H1 (cell line): ENCODE measurements around the gene ABLIM1. TPM values are rescaled to one million over a fixed set of nuclear protein-coding genes. Genes with fewer than 3 reads are reported as not detected.

Experiments
- CTCF ChIA-PET: fragments of 300-600 bp; sonication (Branson Sonifier 250); formaldehyde crosslinking; loops from one replicate; lab custom pipeline; 2021; ENCODE audit not compliant: partially characterized antibody; lab: Charles Lee
- POLR2A ChIA-PET: fragments of 300-600 bp; sonication (Branson Sonifier 250); formaldehyde crosslinking; loops from one replicate; lab custom pipeline; 2021; ENCODE audit warnings: inconsistent platforms; ENCODE audit not compliant: partially characterized antibody; lab: Charles Lee
- DNase-seq, 2 experiments: peaks; one replicate each; pipeline versions ENCODE4 v3.0.0 to v3.0.0-alpha.2; 2010 to 2022; ENCODE audit warnings: low spot score in 2 of 2, low read depth in 1 of 2, mixed read lengths in 1 of 2
- FAIRE-seq: peaks from 2 replicates; lab custom pipeline; 2011; peaks lifted over from hg19 to GRCh38; lab: Jason Lieb, UNC
- H2AFZ ChIP-seq: 2 replicates; pipeline ENCODE4 v1.8.1; 2012; ENCODE audit warnings: low read length, inconsistent platforms
- H2AK5ac ChIP-seq: 2 replicates; pipeline ENCODE4 v1.6.1; 2013; ENCODE audit warnings: low read depth, low read length
- H2BK120ac ChIP-seq: replicated peaks from 2 replicates; pipeline ENCODE3; 2013; ENCODE audit warnings: low read depth, low read length, inconsistent platforms
- H2BK12ac ChIP-seq: 2 replicates; pipeline ENCODE4 v1.6.1; 2013; ENCODE audit warnings: low read depth, low read length
- H2BK15ac ChIP-seq: 2 replicates; pipeline ENCODE4 v1.6.1; 2013; ENCODE audit warnings: low read length
- H2BK20ac ChIP-seq: 2 replicates; pipeline ENCODE4 v1.6.1; 2013; ENCODE audit warnings: low read length
- H2BK5ac ChIP-seq: 2 replicates; pipeline ENCODE4 v1.6.1; 2013; ENCODE audit warnings: low read depth, low read length
- H3K14ac ChIP-seq: 2 replicates; pipeline ENCODE4 v1.6.1; 2013; ENCODE audit warnings: inconsistent platforms; ENCODE audit not compliant: insufficient read length
- H3K18ac ChIP-seq: 2 replicates; pipeline ENCODE4 v1.6.1; 2013; ENCODE audit warnings: low read length; ENCODE audit errors: extremely low read depth
- H3K23ac ChIP-seq: 2 replicates; pipeline ENCODE4 v1.6.1; 2013; ENCODE audit warnings: inconsistent platforms; ENCODE audit not compliant: insufficient read length
- H3K23me2 ChIP-seq: 2 replicates; pipeline ENCODE4 v1.6.1; 2013; ENCODE audit warnings: low read depth, low read length
- H3K27ac ChIP-seq: 2 replicates; pipeline ENCODE4 v1.6.1; 2011; ENCODE audit warnings: low read depth, low read length, inconsistent platforms
- H3K27me3 ChIP-seq, 4 experiments: replicated peaks in 1 of 4; 1 replicate in 1 of 4; 2 replicates in 3 of 4; pipeline versions ENCODE4 v1.6.1 to v1.8.1; 2011 to 2013; ENCODE audit warnings: low read length in 3 of 4, mild to moderate bottlenecking in 3 of 4, inconsistent platforms in 2 of 4, mixed read lengths in 2 of 4, moderate library complexity in 1 of 4; ENCODE audit not compliant: control insufficient read depth in 3 of 4, insufficient read depth in 3 of 4; ENCODE audit errors: extremely low read depth in 1 of 4
- H3K36me3 ChIP-seq, 4 experiments: 2 replicates each; pipeline versions ENCODE4 v1.6.1 to v1.8.1; 2011 to 2013; ENCODE audit warnings: mild to moderate bottlenecking in 4 of 4, low read length in 3 of 4, moderate library complexity in 2 of 4, control low read depth in 1 of 4, inconsistent platforms in 1 of 4; ENCODE audit not compliant: insufficient read depth in 4 of 4, control insufficient read depth in 2 of 4
- H3K4ac ChIP-seq: replicated peaks from 2 replicates; pipeline ENCODE3; 2013; ENCODE audit warnings: low read length, low read depth, mixed read lengths, inconsistent platforms; ENCODE audit not compliant: insufficient read length
- H3K4me1 ChIP-seq, 4 experiments: replicated peaks in 1 of 4; 1 replicate in 1 of 4; 2 replicates in 3 of 4; pipeline versions ENCODE4 v1.6.1 to v1.8.1; 2011 to 2013; ENCODE audit warnings: low read length in 3 of 4, inconsistent platforms in 2 of 4, mixed read lengths in 1 of 4; ENCODE audit not compliant: insufficient read depth in 4 of 4, control insufficient read depth in 3 of 4
- H3K4me2 ChIP-seq, 2 experiments: 2 replicates each; pipeline versions ENCODE4 v1.6.1 to v1.8.1; 2011 to 2013; ENCODE audit warnings: low read depth in 2 of 2, low read length in 2 of 2, control low read depth in 1 of 2, inconsistent platforms in 1 of 2, mild to moderate bottlenecking in 1 of 2; ENCODE audit not compliant: insufficient read depth in 1 of 2
- H3K4me3 ChIP-seq, 4 experiments: fragments of 200-600, 300-600 bp in 1 of 4; sonication (generic), shearing (Covaris generic), sonication (Bioruptor Twin) in 1 of 4; 2 replicates each; pipeline versions ENCODE4 v1.5.1 to v1.8.1; 2011 to 2016; ENCODE audit warnings: low read length in 4 of 4, low read depth in 3 of 4, control low read depth in 2 of 4, inconsistent platforms in 2 of 4, mild to moderate bottlenecking in 2 of 4, mixed read lengths in 1 of 4, moderate library complexity in 1 of 4; ENCODE audit not compliant: insufficient read depth in 2 of 4; ENCODE audit errors: extremely low read depth in 1 of 4
- H3K56ac ChIP-seq: replicated peaks from 2 replicates; pipeline ENCODE3; 2013; ENCODE audit warnings: low read depth, mild to moderate bottlenecking, mixed read lengths, low read length, inconsistent platforms; ENCODE audit not compliant: insufficient read length
- H3K79me1 ChIP-seq: 2 replicates; pipeline ENCODE4 v1.6.1; 2013; ENCODE audit warnings: low read depth, low read length, control low read depth
- H3K79me2 ChIP-seq, 2 experiments: 2 replicates each; pipeline versions ENCODE4 v1.6.1 to v1.8.1; 2012 to 2013; ENCODE audit warnings: low read length in 2 of 2, mild to moderate bottlenecking in 2 of 2, inconsistent platforms in 1 of 2; ENCODE audit not compliant: insufficient read depth in 2 of 2, control insufficient read depth in 1 of 2
- H3K9ac ChIP-seq, 4 experiments: replicated peaks in 1 of 4; 1 replicate in 1 of 4; 2 replicates in 3 of 4; pipeline versions ENCODE4 v1.6.1 to v1.8.1; 2011 to 2013; ENCODE audit warnings: low read depth in 3 of 4, low read length in 3 of 4, control low read depth in 2 of 4, mild to moderate bottlenecking in 2 of 4, moderate library complexity in 2 of 4, inconsistent platforms in 1 of 4; ENCODE audit errors: extremely low read depth in 1 of 4
- H3K9me3 ChIP-seq, 2 experiments: 2 replicates each; pipeline versions ENCODE4 v1.6.1 to v1.8.1; 2012 to 2013; ENCODE audit warnings: mild to moderate bottlenecking in 2 of 2, moderate library complexity in 2 of 2, control low read depth in 1 of 2, inconsistent platforms in 1 of 2, low read depth in 1 of 2, low read length in 1 of 2, mixed read lengths in 1 of 2; ENCODE audit not compliant: insufficient read depth in 2 of 2
- H4K20me1 ChIP-seq, 2 experiments: replicated peaks in 1 of 2; 2 replicates each; pipeline versions ENCODE3 to v1.8.1; 2011 to 2013; ENCODE audit warnings: inconsistent platforms in 2 of 2, low read length in 2 of 2, mild to moderate bottlenecking in 1 of 2; ENCODE audit not compliant: insufficient read depth in 2 of 2, control insufficient read depth in 1 of 2
- H4K5ac ChIP-seq: 2 replicates; pipeline ENCODE4 v1.6.1; 2013; ENCODE audit warnings: low read length, low read depth, mixed read lengths, inconsistent platforms; ENCODE audit not compliant: insufficient read length
- H4K8ac ChIP-seq: 2 replicates; pipeline ENCODE4 v1.8.0; 2013; ENCODE audit warnings: mild to moderate bottlenecking, moderate library complexity, low read length, inconsistent platforms; ENCODE audit not compliant: insufficient read depth; ENCODE audit errors: extremely low read depth
- H4K91ac ChIP-seq: replicated peaks from 2 replicates; pipeline ENCODE3; 2013; ENCODE audit warnings: low read length, mixed read lengths, inconsistent platforms; ENCODE audit not compliant: insufficient read length
- BACH1 ChIP-seq: IDR thresholded peaks from 2 replicates; pipeline ENCODE4 v1.6.1; 2012; ENCODE audit warnings: low read length, improper control_type of control experiment
- BCL11A ChIP-seq, 2 experiments: IDR thresholded peaks; one replicate each; pipeline ENCODE4 v1.6.1; 2011; ENCODE audit warnings: low read depth in 2 of 2, low read length in 2 of 2, mild to moderate bottlenecking in 2 of 2
- KDM1A ChIP-seq: fragments of 200-600, 300-600 bp; sonication (generic); IDR thresholded peaks from 2 replicates; pipeline ENCODE4 v1.7.1; 2016; ENCODE audit warnings: mild to moderate bottlenecking, low read length, borderline replicate concordance
- polyA plus RNA-seq, 7 experiments: library from polyadenylated mRNA; depleted of rRNA in 3 of 7; stranded (reverse) in 5 of 7; unstranded in 2 of 7; fragments of >200 nt in 5 of 7; fragments of 200-250 nt in 2 of 7; gene quantifications; 1 replicate in 5 of 7; 2 replicates in 1 of 7; 4 replicates in 1 of 7; pipeline versions ENCODE4 v1.2.1 to v1.2.3, GENCODE V29; 2011 to 2013; ENCODE audit warnings: missing spikeins in 2 of 7, mixed read lengths in 2 of 7
- total RNA-seq: library from RNA; stranded (reverse); fragmentation: NEBNext Ultra II Directional; extraction: Animal tissue kit (Norgen Biotek cat#: 25700); gene quantifications from 2 replicates; pipeline ENCODE4 v1.2.1, GENCODE V29; 2021

ABLIM1 gene
- total and polyA plus RNA-seq, 2 of the 8 experiments (the other 6 are each of a cell fraction or from before 2014, with no cell fraction given) = 51.2 to 51.7 TPM

DNA sequence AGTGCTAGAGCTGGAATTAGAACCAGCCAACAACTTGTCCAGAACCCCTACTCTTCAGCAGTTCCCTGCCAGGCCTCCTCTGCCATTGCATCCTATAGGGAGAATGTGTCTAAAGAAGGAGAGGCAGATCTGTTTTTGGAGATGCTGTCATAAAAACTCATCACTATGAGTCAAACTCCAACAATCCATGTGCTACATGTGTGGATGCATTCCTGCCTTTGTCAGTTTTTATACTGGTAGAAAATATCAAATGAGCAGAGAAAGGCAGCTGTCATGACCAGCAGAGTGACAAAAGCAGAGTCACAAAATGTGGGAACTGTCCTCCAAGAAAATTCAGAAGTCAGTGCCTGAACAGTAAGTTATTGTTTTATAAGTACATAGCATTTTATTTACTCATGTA is 93.0 kb downstream of the ABLIM1 start:
- Histone ChIP-seq H2BK15ac (no peak overlapping the region), H4K20me1 (no peaks in the 10 kb centered on the region), H3K27ac (no peak overlapping the region), H3K36me3 (no peaks in the 10 kb centered on the region), H4K5ac (no peak overlapping the region), H3K14ac (no peak overlapping the region), H3K9me3 (no peaks in the 10 kb centered on the region), H2BK12ac (no peak overlapping the region), H3K23ac (no peak overlapping the region), H2AK5ac (no peak overlapping the region), H3K4me1 (no peaks in the 10 kb centered on the region), H3K4ac (no peak overlapping the region), H2BK20ac (no peak overlapping the region), H2BK120ac (no peak overlapping the region), H3K79me1 (no peaks in the 10 kb centered on the region), H3K23me2 (no peaks in the 10 kb centered on the region), H3K79me2 (no peaks in the 10 kb centered on the region), H3K4me2 (no peak overlapping the region), H3K27me3 (no peaks in the 10 kb centered on the region), H4K8ac (no peak overlapping the region), H2AFZ (no peak overlapping the region), H3K9ac (no peak overlapping the region), H4K91ac (no peak overlapping the region), H3K56ac (no peak overlapping the region), H3K18ac (no peak overlapping the region), H3K4me3 (no peak overlapping the region), H2BK5ac (no peak overlapping the region)
- CTCF ChIA-PET = interaction anchor here (1.5 kb wide), 1 partner anchor 11 kb away, joined by 4 read pairs; no protein-coding TSS in a partner anchor
- FAIRE-seq = no peak
- no peak for TF ChIP-seq BACH1
- no peak for TF ChIP-seq KDM1A
- TF ChIP-seq BCL11A (IDR thresholded peaks at IDR 0.05; ENCODE audit: low read depth in 2 of 2, low read length in 2 of 2) = no peak
- DNase-seq = no peak
- POLR2A ChIA-PET = no interaction called here
